Stimulated activated memory B cell treated with anti-CD40 and anti-IgM and Interleukin-4, amounts not matched to agents 10 μg/mL and 1 μg/mL and 100 μg/mL, for 72 hours (primary cell): ENCODE data around the gene AK5.
A peak's percentile ranks its signal among the peaks of the same experiment; 100 is the strongest.

Source experiments
- ATAC-seq: fragments of 150-1000 bp; cut with Tn5 transposase; 2 replicates; pipeline ENCODE4 v1.10.0; 2021
- H3K27ac Mint-ChIP-seq: one replicate; pipeline ENCODE4 v1.8.0; 2022; ENCODE audit warnings: mild to moderate bottlenecking, mixed read lengths
- H3K27me3 Mint-ChIP-seq: one replicate; pipeline ENCODE4 v1.8.0; 2022; ENCODE audit warnings: mixed read lengths
- H3K36me3 Mint-ChIP-seq: one replicate; pipeline ENCODE4 v1.8.0; 2022; ENCODE audit warnings: mixed read lengths
- H3K4me1 Mint-ChIP-seq: one replicate; pipeline ENCODE4 v1.8.0; 2022; ENCODE audit warnings: mixed read lengths
- H3K4me3 Mint-ChIP-seq: one replicate; pipeline ENCODE4 v1.8.0; 2022; ENCODE audit warnings: mild to moderate bottlenecking, moderate library complexity, mixed read lengths
- H3K9me3 Mint-ChIP-seq: one replicate; pipeline ENCODE4 v1.8.0; 2022; ENCODE audit warnings: mixed read lengths

Gene AK5

GRCh38 chr1:77281491-77282186 is at the start of gene AK5:
Gene AK5, plus strand, starts transcription at chr1:77282019. Its CDS starts 295 bp downstream, at chr1:77282314.
- peak within 1 kb of the TSS; percentile 19 for H3K4me3 Mint-ChIP-seq
- H3K36me3 Mint-ChIP-seq: no peaks in the 10 kb centered on the region
- peaks cover 6% of the 10 kb centered on the region for H3K9me3 Mint-ChIP-seq
- H3K27ac Mint-ChIP-seq: no peak within 1 kb of the TSS
- H3K27me3 Mint-ChIP-seq: peaks cover 68% of the 10 kb centered on the region
- ATAC-seq: peak; percentile 56
- peaks cover 23% of the 10 kb centered on the region for H3K4me1 Mint-ChIP-seq

GRCh38 chr1:77232829-77233228 is 49.0 kb upstream of the AK5 start:
- peaks cover 5% of the 10 kb centered on the region for H3K36me3 Mint-ChIP-seq
- H3K27me3 Mint-ChIP-seq: peaks cover 9% of the 10 kb centered on the region
- no peak overlapping the region for H3K27ac Mint-ChIP-seq
- no peak for ATAC-seq
- H3K4me1 Mint-ChIP-seq: no peaks in the 10 kb centered on the region
- no peak overlapping the region for H3K4me3 Mint-ChIP-seq
- H3K9me3 Mint-ChIP-seq: peaks cover 9% of the 10 kb centered on the region

GRCh38 chr1:77234096-77234495 is 47.7 kb upstream of the AK5 start:
- no peak for ATAC-seq
- Mint-ChIP-seq H3K4me1 (no peaks in the 10 kb centered on the region), H3K36me3 (peaks cover 5% of the 10 kb centered on the region), H3K27ac (no peak overlapping the region), H3K4me3 (no peak overlapping the region), H3K27me3 (peaks cover 21% of the 10 kb centered on the region), H3K9me3 (peaks cover 9% of the 10 kb centered on the region)

- no peak overlapping the region for H3K4me3 Mint-ChIP-seq
- no peak for ATAC-seq
- no peak overlapping the region for H3K27ac Mint-ChIP-seq
- peaks cover 30% of the 10 kb centered on the region for H3K27me3 Mint-ChIP-seq
- no peaks in the 10 kb centered on the region for H3K4me1 Mint-ChIP-seq
- peaks cover 5% of the 10 kb centered on the region for H3K36me3 Mint-ChIP-seq
- H3K9me3 Mint-ChIP-seq: peaks cover 9% of the 10 kb centered on the region
Observed at GRCh38 chr1:77234943-77235342, 46.9 kb upstream of the AK5 start.

GRCh38 chr1:77238462-77238861 is 43.4 kb upstream of the AK5 start:
- Mint-ChIP-seq H3K4me3 (no peak overlapping the region), H3K27me3 (peaks cover 48% of the 10 kb centered on the region), H3K4me1 (no peaks in the 10 kb centered on the region), H3K36me3 (no peaks in the 10 kb centered on the region), H3K27ac (no peak overlapping the region), H3K9me3 (peaks cover 8% of the 10 kb centered on the region)
- no peak for ATAC-seq

GRCh38 chr1:77239311-77239710 is 42.5 kb upstream of the AK5 start:
- Mint-ChIP-seq H3K27me3 (peaks cover 55% of the 10 kb centered on the region), H3K27ac (no peak overlapping the region), H3K36me3 (no peaks in the 10 kb centered on the region), H3K9me3 (peaks cover 8% of the 10 kb centered on the region), H3K4me3 (no peak overlapping the region), H3K4me1 (no peaks in the 10 kb centered on the region)
- ATAC-seq: no peak

GRCh38 chr1:77245830-77246229 is 36.0 kb upstream of the AK5 start:
- Mint-ChIP-seq H3K9me3 (peaks cover 32% of the 10 kb centered on the region), H3K36me3 (peaks cover 8% of the 10 kb centered on the region), H3K27me3 (peaks cover 27% of the 10 kb centered on the region), H3K4me1 (no peaks in the 10 kb centered on the region), H3K4me3 (no peak overlapping the region), H3K27ac (no peak overlapping the region)
- no peak for ATAC-seq

- H3K4me1 Mint-ChIP-seq: no peaks in the 10 kb centered on the region
- no peak for ATAC-seq
- H3K9me3 Mint-ChIP-seq: peaks cover 42% of the 10 kb centered on the region
- no peak overlapping the region for H3K27ac Mint-ChIP-seq
- peaks cover 11% of the 10 kb centered on the region for H3K27me3 Mint-ChIP-seq
- no peak overlapping the region for H3K4me3 Mint-ChIP-seq
- peaks cover 8% of the 10 kb centered on the region for H3K36me3 Mint-ChIP-seq
Observed at GRCh38 chr1:77250126-77250525, 31.7 kb upstream of the AK5 start.

GRCh38 chr1:77253211-77253610 is 28.6 kb upstream of the AK5 start:
- no peak for ATAC-seq
- H3K27ac Mint-ChIP-seq: no peak overlapping the region
- H3K4me1 Mint-ChIP-seq: no peaks in the 10 kb centered on the region
- no peak overlapping the region for H3K4me3 Mint-ChIP-seq
- peaks cover 11% of the 10 kb centered on the region for H3K27me3 Mint-ChIP-seq
- peaks cover 8% of the 10 kb centered on the region for H3K36me3 Mint-ChIP-seq
- H3K9me3 Mint-ChIP-seq: peaks cover 39% of the 10 kb centered on the region

- H3K9me3 Mint-ChIP-seq: peaks cover 3% of the 10 kb centered on the region
- no peak overlapping the region for H3K27ac Mint-ChIP-seq
- ATAC-seq: no peak
- H3K27me3 Mint-ChIP-seq: peaks cover 10% of the 10 kb centered on the region
- H3K4me1 Mint-ChIP-seq: no peaks in the 10 kb centered on the region
- H3K36me3 Mint-ChIP-seq: no peaks in the 10 kb centered on the region
- no peak overlapping the region for H3K4me3 Mint-ChIP-seq
Observed at GRCh38 chr1:77263708-77264107, 18.1 kb upstream of the AK5 start.

GRCh38 chr1:77265180-77265579 is 16.6 kb upstream of the AK5 start:
- Mint-ChIP-seq H3K27me3 (peaks cover 10% of the 10 kb centered on the region), H3K4me1 (no peaks in the 10 kb centered on the region), H3K9me3 (no peaks in the 10 kb centered on the region), H3K27ac (no peak overlapping the region), H3K36me3 (no peaks in the 10 kb centered on the region), H3K4me3 (no peak overlapping the region)
- no peak for ATAC-seq

GRCh38 chr1:77267035-77267434 is 14.8 kb upstream of the AK5 start:
- Mint-ChIP-seq H3K36me3 (no peaks in the 10 kb centered on the region), H3K27me3 (peaks cover 10% of the 10 kb centered on the region), H3K9me3 (no peaks in the 10 kb centered on the region), H3K4me3 (no peak overlapping the region), H3K4me1 (no peaks in the 10 kb centered on the region), H3K27ac (no peak overlapping the region)
- no peak for ATAC-seq

- no peak for ATAC-seq
- H3K4me1 Mint-ChIP-seq: no peaks in the 10 kb centered on the region
- no peaks in the 10 kb centered on the region for H3K9me3 Mint-ChIP-seq
- no peaks in the 10 kb centered on the region for H3K36me3 Mint-ChIP-seq
- H3K27me3 Mint-ChIP-seq: peaks cover 9% of the 10 kb centered on the region
- no peak overlapping the region for H3K4me3 Mint-ChIP-seq
- no peak overlapping the region for H3K27ac Mint-ChIP-seq
Observed at GRCh38 chr1:77271852-77272580, 9.8 kb upstream of the AK5 start.

GRCh38 chr1:77273891-77274290 is 7.9 kb upstream of the AK5 start:
- no peaks in the 10 kb centered on the region for H3K9me3 Mint-ChIP-seq
- no peak overlapping the region for H3K4me3 Mint-ChIP-seq
- no peaks in the 10 kb centered on the region for H3K36me3 Mint-ChIP-seq
- no peak overlapping the region for H3K27ac Mint-ChIP-seq
- H3K27me3 Mint-ChIP-seq: peaks cover 9% of the 10 kb centered on the region
- H3K4me1 Mint-ChIP-seq: no peaks in the 10 kb centered on the region
- no peak for ATAC-seq

- Mint-ChIP-seq H3K27ac (no peak overlapping the region), H3K36me3 (no peaks in the 10 kb centered on the region), H3K9me3 (peaks cover 6% of the 10 kb centered on the region), H3K27me3 (peaks cover 21% of the 10 kb centered on the region), H3K4me1 (peaks cover 6% of the 10 kb centered on the region), H3K4me3 (no peak overlapping the region)
- ATAC-seq: no peak
Observed at GRCh38 chr1:77275194-77275593, 6.6 kb upstream of the AK5 start.

- no peak for ATAC-seq
- H3K4me1 Mint-ChIP-seq: peaks cover 14% of the 10 kb centered on the region
- no peaks in the 10 kb centered on the region for H3K36me3 Mint-ChIP-seq
- peaks cover 6% of the 10 kb centered on the region for H3K9me3 Mint-ChIP-seq
- no peak overlapping the region for H3K27ac Mint-ChIP-seq
- peaks cover 34% of the 10 kb centered on the region for H3K27me3 Mint-ChIP-seq
- no peak overlapping the region for H3K4me3 Mint-ChIP-seq
Observed at GRCh38 chr1:77276941-77277340, 4.9 kb upstream of the AK5 start.
